Measurements from ENCODE around the gene TMCO6. TPM values are rescaled to one million over a fixed set of nuclear protein-coding genes. Genes with fewer than 3 reads are reported as not detected.
A peak's percentile ranks its signal among the peaks of the same experiment; 100 is the strongest.

Gene TMCO6
- polyA plus RNA-seq, 1 experiment, result 7.5 TPM

DNA sequence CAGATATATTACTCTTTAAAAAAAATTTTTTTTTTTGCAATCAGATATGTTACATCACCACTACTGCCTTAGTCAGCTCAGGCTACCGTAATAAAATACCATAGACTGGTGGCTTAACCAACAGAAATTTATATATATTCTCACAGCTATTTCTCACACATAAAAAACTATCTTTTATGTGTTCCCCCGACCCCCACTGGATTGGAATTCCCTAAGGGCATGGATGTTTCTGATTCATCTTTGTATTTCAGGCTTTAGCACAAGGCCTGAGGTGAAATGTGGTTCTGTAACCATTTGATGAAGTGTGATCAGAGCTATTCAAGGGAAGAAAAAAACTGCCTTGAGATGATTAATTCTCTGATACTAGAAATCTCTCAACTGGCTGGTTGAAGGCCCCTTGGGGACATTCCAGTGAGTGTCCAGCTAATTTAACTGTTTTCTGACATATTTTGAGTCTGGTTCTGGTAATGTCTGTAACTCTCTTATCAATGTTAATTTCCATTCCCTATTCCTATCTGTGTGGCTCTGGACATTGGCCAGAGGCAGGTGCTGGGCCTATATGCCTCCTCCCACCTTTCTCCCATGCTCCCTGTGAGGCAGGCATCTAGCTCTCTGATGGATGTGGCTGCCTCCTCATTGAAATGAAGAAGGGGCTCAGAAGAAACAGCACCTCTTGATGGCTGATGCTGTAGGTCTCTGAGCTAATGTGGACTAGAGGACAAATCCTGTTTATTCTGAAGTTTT lies 8.8 kb upstream of the TMCO6 start:
- no peaks in the 10 kb centered on the region for H3K36me3 ChIP-seq (ENCODE audit: control insufficient read depth, insufficient read depth, low read length)
- TF ChIP-seq, protein P1, sequence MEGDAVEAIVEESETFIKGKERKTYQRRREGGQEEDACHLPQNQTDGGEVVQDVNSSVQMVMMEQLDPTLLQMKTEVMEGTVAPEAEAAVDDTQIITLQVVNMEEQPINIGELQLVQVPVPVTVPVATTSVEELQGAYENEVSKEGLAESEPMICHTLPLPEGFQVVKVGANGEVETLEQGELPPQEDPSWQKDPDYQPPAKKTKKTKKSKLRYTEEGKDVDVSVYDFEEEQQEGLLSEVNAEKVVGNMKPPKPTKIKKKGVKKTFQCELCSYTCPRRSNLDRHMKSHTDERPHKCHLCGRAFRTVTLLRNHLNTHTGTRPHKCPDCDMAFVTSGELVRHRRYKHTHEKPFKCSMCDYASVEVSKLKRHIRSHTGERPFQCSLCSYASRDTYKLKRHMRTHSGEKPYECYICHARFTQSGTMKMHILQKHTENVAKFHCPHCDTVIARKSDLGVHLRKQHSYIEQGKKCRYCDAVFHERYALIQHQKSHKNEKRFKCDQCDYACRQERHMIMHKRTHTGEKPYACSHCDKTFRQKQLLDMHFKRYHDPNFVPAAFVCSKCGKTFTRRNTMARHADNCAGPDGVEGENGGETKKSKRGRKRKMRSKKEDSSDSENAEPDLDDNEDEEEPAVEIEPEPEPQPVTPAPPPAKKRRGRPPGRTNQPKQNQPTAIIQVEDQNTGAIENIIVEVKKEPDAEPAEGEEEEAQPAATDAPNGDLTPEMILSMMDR (IDR thresholded peaks at IDR 0.05; ENCODE audit: insufficient read depth, low read depth, low read length), result no peak
- CTCF ChIA-PET, result interaction anchor here (1.3 kb wide), 1 partner anchor 258 kb away, joined by 3 read pairs; no protein-coding TSS in a partner anchor
- DNase-seq (ENCODE audit: low read depth), result no peak
- H3K4me3 ChIP-seq (ENCODE audit: low read depth, low read length), result no peak overlapping the region
- POLR2A ChIA-PET, result no interaction called here
- no peaks in the 10 kb centered on the region for H3K27me3 ChIP-seq (ENCODE audit: control insufficient read depth, insufficient read depth, low read length)

DNA sequence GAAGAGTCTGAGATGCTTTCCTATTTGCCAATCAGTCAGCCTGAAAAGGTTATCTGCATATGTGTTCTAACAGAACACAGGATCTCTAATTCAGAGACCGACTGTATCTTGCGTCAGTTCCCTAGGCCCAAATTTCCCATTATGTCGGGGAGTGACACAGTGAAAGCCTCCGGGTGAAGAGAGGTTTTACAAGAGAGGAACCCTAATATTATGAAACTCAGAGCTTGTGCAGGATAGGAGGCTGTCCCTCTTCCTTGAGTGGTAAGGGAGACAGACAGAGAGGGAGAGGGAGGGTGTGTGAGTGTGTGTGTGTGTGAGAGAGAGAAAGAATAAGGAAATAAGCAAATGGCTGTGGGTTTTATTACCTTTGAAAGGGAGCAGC lies 8.2 kb upstream of the TMCO6 start:
- CTCF ChIA-PET, result interaction anchor here (1.3 kb wide), 1 partner anchor 258 kb away, joined by 3 read pairs; no protein-coding TSS in a partner anchor
- H3K36me3 ChIP-seq (ENCODE audit: control insufficient read depth, insufficient read depth, low read length), result no peaks in the 10 kb centered on the region
- no peak for DNase-seq (ENCODE audit: low read depth)
- TF ChIP-seq, protein P1 (IDR thresholded peaks at IDR 0.05; ENCODE audit: insufficient read depth, low read depth, low read length), result no peak
- H3K4me3 ChIP-seq (ENCODE audit: low read depth, low read length), result no peak overlapping the region
- no peaks in the 10 kb centered on the region for H3K27me3 ChIP-seq (ENCODE audit: control insufficient read depth, insufficient read depth, low read length)
- POLR2A ChIA-PET, result no interaction called here

DNA sequence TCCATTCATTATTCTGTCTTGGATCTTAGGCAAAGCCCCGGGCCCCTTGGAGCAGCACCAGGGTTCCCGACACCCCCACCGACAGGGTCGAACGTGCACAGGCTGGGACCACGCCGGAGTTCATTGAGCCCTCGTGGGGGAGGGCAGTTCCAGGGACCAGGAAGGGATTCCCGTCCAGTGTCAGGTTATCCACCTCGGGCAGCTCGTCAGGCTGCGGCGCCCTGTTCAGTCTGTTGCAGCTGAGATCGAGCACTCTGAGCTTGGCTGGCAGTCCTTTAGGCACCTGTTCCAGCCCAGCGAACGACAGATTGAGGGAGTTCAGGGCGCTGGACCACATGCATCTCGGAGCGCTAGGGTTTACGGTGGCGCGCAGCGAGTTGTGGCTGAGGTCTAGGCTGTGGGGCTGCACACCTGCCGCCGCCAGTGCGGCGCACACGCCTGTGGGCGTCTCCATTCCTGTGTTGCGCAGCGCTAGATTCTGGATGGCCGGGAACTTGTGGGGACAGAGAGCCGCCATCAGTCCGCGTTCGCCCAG lies 7.4 kb upstream of the TMCO6 start:
- Histone ChIP-seq H3K27me3 (ENCODE audit: control insufficient read depth, insufficient read depth, low read length) (no peaks in the 10 kb centered on the region), H3K36me3 (ENCODE audit: control insufficient read depth, insufficient read depth, low read length) (no peaks in the 10 kb centered on the region), H3K4me3 (ENCODE audit: low read depth, low read length) (peak overlapping the region; percentile 34)
- DNase-seq (ENCODE audit: low read depth), result no peak
- TF ChIP-seq, protein P1 (IDR thresholded peaks at IDR 0.05; ENCODE audit: insufficient read depth, low read depth, low read length), result no peak
- CTCF ChIA-PET, result no interaction called here
- POLR2A ChIA-PET, result no interaction called here

DNA sequence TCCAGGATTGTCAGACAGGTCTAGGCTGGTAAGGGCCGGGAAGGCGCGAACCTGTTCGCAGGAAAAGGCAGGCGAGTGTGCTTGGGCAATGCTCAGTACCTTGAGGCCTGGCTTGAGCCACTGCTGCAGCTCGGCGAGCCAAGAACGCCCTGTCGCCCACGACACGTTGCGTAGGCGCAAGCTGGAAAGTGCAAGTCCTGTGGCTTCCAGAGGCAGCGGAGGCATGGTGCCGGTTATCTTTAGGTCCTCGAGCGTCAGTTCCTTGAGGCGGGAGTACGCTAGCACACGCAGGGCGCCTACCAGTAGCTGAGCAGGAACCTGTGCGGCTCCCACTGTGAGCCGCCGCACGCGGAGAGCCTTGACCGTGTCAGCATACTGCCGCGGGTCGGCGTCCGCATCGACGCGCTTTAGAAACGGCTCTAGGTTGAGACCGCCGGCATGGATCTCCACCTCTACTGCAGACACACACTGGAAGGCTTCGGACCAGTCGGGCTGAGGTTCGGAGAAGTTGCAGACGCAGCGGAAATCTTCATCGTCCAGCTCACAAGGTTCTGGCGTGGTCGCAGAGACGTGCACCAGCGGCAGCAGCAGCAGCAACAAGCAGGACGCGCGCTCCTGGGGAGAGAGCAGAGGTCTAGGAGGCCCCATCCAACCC lies 6.8 kb upstream of the TMCO6 start:
- ChIA-PET POLR2A (interaction anchor here (0.8 kb wide), 1 partner anchor 33 kb away, joined by 3 read pairs; no protein-coding TSS in a partner anchor), CTCF (interaction anchor here (0.7 kb wide), 1 partner anchor 269 kb away, joined by 3 read pairs; no protein-coding TSS in a partner anchor)
- no peak for DNase-seq (ENCODE audit: low read depth)
- Histone ChIP-seq H3K36me3 (ENCODE audit: control insufficient read depth, insufficient read depth, low read length) (no peaks in the 10 kb centered on the region), H3K27me3 (ENCODE audit: control insufficient read depth, insufficient read depth, low read length) (no peaks in the 10 kb centered on the region), H3K4me3 (ENCODE audit: low read depth, low read length) (peak overlapping the region; percentile 34)
- TF ChIP-seq, protein P1 (IDR thresholded peaks at IDR 0.05; ENCODE audit: insufficient read depth, low read depth, low read length), result no peak

DNA sequence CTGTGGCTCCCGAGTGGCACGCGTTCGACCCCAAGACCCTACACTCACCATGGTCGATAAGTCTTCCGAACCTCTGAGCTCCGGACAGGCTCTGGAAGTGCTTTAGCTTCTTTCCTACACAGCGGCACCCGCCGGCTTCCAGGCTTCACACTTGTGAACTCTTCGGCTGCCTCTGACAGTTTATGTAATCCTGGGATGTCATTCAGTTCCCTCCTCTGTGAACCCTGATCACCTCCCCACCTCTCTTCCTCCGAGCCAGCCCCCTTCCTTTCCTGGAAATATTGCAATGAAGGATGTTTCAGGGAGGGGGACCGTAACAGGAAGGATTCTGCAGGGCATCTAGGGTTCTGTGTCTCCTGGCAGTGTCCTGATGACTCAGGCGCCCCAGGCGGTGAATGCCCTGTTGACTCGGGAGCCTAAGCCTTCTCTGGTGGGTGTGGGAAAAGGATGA lies 6.2 kb upstream of the TMCO6 start, which contains the start of gene CD14:
Gene CD14, minus strand, starts transcription at position 155 of the 451 bp plus-strand sequence. Its CDS starts 104 bp downstream, at position 51.
- Histone ChIP-seq H3K27me3 (ENCODE audit: control insufficient read depth, insufficient read depth, low read length) (no peaks in the 10 kb centered on the region), H3K4me3 (ENCODE audit: low read depth, low read length) (peak within 1 kb of the TSS; percentile 34), H3K36me3 (ENCODE audit: control insufficient read depth, insufficient read depth, low read length) (no peaks in the 10 kb centered on the region)
- DNase-seq (ENCODE audit: low read depth), result no peak
- ChIA-PET CTCF (interaction anchor here (0.6 to 2.9 kb wide), 3 partner anchors 48 to 270 kb away, joined by 3 to 15 read pairs (median 3); no protein-coding TSS in a partner anchor), POLR2A (interaction anchor here (0.8 kb wide), 1 partner anchor 32 kb away, joined by 3 read pairs; no protein-coding TSS in a partner anchor)
- TF ChIP-seq, protein P1 (IDR thresholded peaks at IDR 0.05; ENCODE audit: insufficient read depth, low read depth, low read length), result peak; percentile 18; the same call in 1 of the 2 replicates

Data from BJ (cell line).